ENCODE measurements around the gene PITX1.

PITX1 gene

GRCh38 chr5:135032999-135033861, 798 bp downstream of the PITX1 start:
- peaks cover 50% of the 10 kb centered on the region for H3K79me2 ChIP-seq (ENCODE audit: low read length)
- peak overlapping the region; percentile 92 for H3K4me3 ChIP-seq (ENCODE audit: low read length)
- H3K4me1 ChIP-seq (ENCODE audit: low read length) = no peaks in the 10 kb centered on the region
- peak; percentile 60 for DNase-seq
- H3K27ac ChIP-seq (ENCODE audit: low read length) = peak overlapping the region; percentile 56; the same call in 1 of the 2 replicates
- H3K9me3 ChIP-seq (replicated peaks; ENCODE audit: insufficient read depth, low read length) = no peaks in the 10 kb centered on the region
- no peaks in the 10 kb centered on the region for H4K20me1 ChIP-seq (ENCODE audit: insufficient read depth, low read length)
- H2AFZ ChIP-seq (ENCODE audit: low read length) = peak overlapping the region; percentile 71
- no peaks in the 10 kb centered on the region for H3K9me2 ChIP-seq (replicated peaks; ENCODE audit: insufficient read depth, low read length)
- H3F3A ChIP-seq (ENCODE audit: insufficient read depth, low read length) = peaks cover 9% of the 10 kb centered on the region; the same call in 1 of the 2 replicates
- H3K36me3 ChIP-seq (replicated peaks; ENCODE audit: insufficient read depth, low read length) = no peaks in the 10 kb centered on the region
- no peaks in the 10 kb centered on the region for H3K27me3 ChIP-seq (replicated peaks; ENCODE audit: insufficient read depth, low read length)
- H3K4me2 ChIP-seq (ENCODE audit: low read depth, low read length) = peak overlapping the region; percentile 71; the same call in 1 of the 2 replicates
- peak overlapping the region; percentile 89 for H3K9ac ChIP-seq (ENCODE audit: low read length)
- no peak for TF ChIP-seq EZH2 (optimal IDR thresholded peaks at IDR 0.05; ENCODE audit: low read depth, low read length)
- no peak for TF ChIP-seq CTCF (IDR thresholded peaks at IDR 0.05; ENCODE audit: low read length)
- no peak for TF ChIP-seq EZH2phosphoT487 (IDR thresholded peaks at IDR 0.05; ENCODE audit: low read length)

GRCh38 chr5:135032695-135032998, 1.4 kb downstream of the PITX1 start:
- peak; percentile 46 for DNase-seq
- no peak for TF ChIP-seq EZH2phosphoT487 (IDR thresholded peaks at IDR 0.05; ENCODE audit: low read length)
- no peak for TF ChIP-seq EZH2 (optimal IDR thresholded peaks at IDR 0.05; ENCODE audit: low read depth, low read length)
- TF ChIP-seq CTCF (IDR thresholded peaks at IDR 0.05; ENCODE audit: low read length) = no peak
- no peaks in the 10 kb centered on the region for H3K27me3 ChIP-seq (replicated peaks; ENCODE audit: insufficient read depth, low read length)

GRCh38 chr5:135031813-135032694, 2.0 kb downstream of the PITX1 start:
- Histone ChIP-seq H3K4me1 (ENCODE audit: low read length) (no peaks in the 10 kb centered on the region), H4K20me1 (ENCODE audit: insufficient read depth, low read length) (no peaks in the 10 kb centered on the region), H3K79me2 (ENCODE audit: low read length) (peaks cover 58% of the 10 kb centered on the region), H2AFZ (ENCODE audit: low read length) (0 out of 2 replicates have a peak overlapping the region, but pooled peaks have one; percentile 32), H3K9me3 (replicated peaks; ENCODE audit: insufficient read depth, low read length) (no peaks in the 10 kb centered on the region), H3K27me3 (replicated peaks; ENCODE audit: insufficient read depth, low read length) (no peaks in the 10 kb centered on the region), H3K4me3 (ENCODE audit: low read length) (peak overlapping the region; percentile 92), H3K9ac (ENCODE audit: low read length) (peak overlapping the region; percentile 89), H3K27ac (ENCODE audit: low read length) (peak overlapping the region; percentile 56; the same call in 1 of the 2 replicates), H3K9me2 (replicated peaks; ENCODE audit: insufficient read depth, low read length) (no peaks in the 10 kb centered on the region), H3K4me2 (ENCODE audit: low read depth, low read length) (peak overlapping the region; percentile 71), H3K36me3 (replicated peaks; ENCODE audit: insufficient read depth, low read length) (no peaks in the 10 kb centered on the region), H3F3A (ENCODE audit: insufficient read depth, low read length) (peaks cover 9% of the 10 kb centered on the region; the same call in 1 of the 2 replicates)
- TF ChIP-seq EZH2 (optimal IDR thresholded peaks at IDR 0.05; ENCODE audit: low read depth, low read length) (no peak), EZH2phosphoT487 (IDR thresholded peaks at IDR 0.05; ENCODE audit: low read length) (no peak), CTCF (IDR thresholded peaks at IDR 0.05; ENCODE audit: low read length) (no peak)
- peak; percentile 21 for DNase-seq

More at GRCh38 chr5:135032695-135032998, 1.4 kb downstream of the PITX1 start:
- Histone ChIP-seq H3K9me2 (replicated peaks; ENCODE audit: insufficient read depth, low read length) (no peaks in the 10 kb centered on the region), H3K9me3 (replicated peaks; ENCODE audit: insufficient read depth, low read length) (no peaks in the 10 kb centered on the region), H3K4me1 (ENCODE audit: low read length) (no peaks in the 10 kb centered on the region), H3K27ac (ENCODE audit: low read length) (peak overlapping the region; percentile 56; the same call in 1 of the 2 replicates), H3K36me3 (replicated peaks; ENCODE audit: insufficient read depth, low read length) (no peaks in the 10 kb centered on the region), H3K79me2 (ENCODE audit: low read length) (peaks cover 56% of the 10 kb centered on the region), H2AFZ (ENCODE audit: low read length) (0 out of 2 replicates have a peak overlapping the region, but pooled peaks have one; percentile 32), H3K4me3 (ENCODE audit: low read length) (peak overlapping the region; percentile 92), H3K4me2 (ENCODE audit: low read depth, low read length) (peak overlapping the region; percentile 71; the same call in 1 of the 2 replicates), H3K9ac (ENCODE audit: low read length) (peak overlapping the region; percentile 89), H3F3A (ENCODE audit: insufficient read depth, low read length) (peaks cover 9% of the 10 kb centered on the region; the same call in 1 of the 2 replicates), H4K20me1 (ENCODE audit: insufficient read depth, low read length) (no peaks in the 10 kb centered on the region)

Data from MM.1S (cell line).